GM23248 (cell line): ENCODE results near the gene MAGOHB. TPM values are rescaled to one million over a fixed set of nuclear protein-coding genes. Genes with fewer than 3 reads are reported as not detected.

Experiments used
- DNase-seq: peaks from one replicate; pipeline ENCODE4 v3.0.0-alpha.2; 2015
- H2AFZ ChIP-seq: fragments of 200-600 bp; sonication (generic); 2 replicates; pipeline ENCODE4 v1.6.1; 2016; ENCODE audit warnings: antibody characterized with exemption
- H3F3A ChIP-seq: fragments of 200-600 bp; sonication (generic); 2 replicates; pipeline ENCODE4 v1.6.1; 2016; ENCODE audit warnings: mild to moderate bottlenecking, antibody characterized with exemption, mixed run types; ENCODE audit not compliant: insufficient read depth
- H3K27ac ChIP-seq: fragments of 200-600 bp; sonication (generic); 2 replicates; pipeline ENCODE4 v1.5.1; 2016; ENCODE audit warnings: mild to moderate bottlenecking
- H3K27me3 ChIP-seq: fragments of 200-600 bp; sonication (generic); replicated peaks from 2 replicates; pipeline ENCODE4 v1.6.1; 2016; ENCODE audit warnings: mild to moderate bottlenecking; ENCODE audit not compliant: insufficient read depth
- H3K36me3 ChIP-seq: fragments of 200-600 bp; sonication (generic); 2 replicates; pipeline ENCODE4 v1.6.1; 2016; ENCODE audit warnings: low read depth, mild to moderate bottlenecking
- H3K4me1 ChIP-seq: fragments of 200-600 bp; sonication (generic); 2 replicates; pipeline ENCODE4 v1.6.1; 2016; ENCODE audit warnings: mild to moderate bottlenecking; ENCODE audit not compliant: insufficient read depth
- H3K4me2 ChIP-seq: fragments of 200-600 bp; sonication (generic); one replicate; pipeline ENCODE4 v1.6.1; 2016; ENCODE audit warnings: mild to moderate bottlenecking; ENCODE audit not compliant: unreplicated experiment
- H3K4me3 ChIP-seq: fragments of 200-600 bp; sonication (generic); 2 replicates; pipeline ENCODE4 v1.5.1; 2016; ENCODE audit warnings: mild to moderate bottlenecking
- H3K79me2 ChIP-seq: fragments of 200-600 bp; sonication (generic); 2 replicates; pipeline ENCODE4 v1.6.1; 2016; ENCODE audit warnings: mild to moderate bottlenecking; ENCODE audit not compliant: insufficient read depth
- H3K9ac ChIP-seq: fragments of 200-600 bp; sonication (generic); 2 replicates; pipeline ENCODE4 v1.6.1; 2016; ENCODE audit warnings: mild to moderate bottlenecking
- H3K9me2 ChIP-seq: fragments of 200-600 bp; sonication (generic); 2 replicates; pipeline ENCODE4 v1.6.1; 2016; ENCODE audit warnings: mixed run types, mild to moderate bottlenecking, moderate library complexity; ENCODE audit not compliant: insufficient read depth
- H3K9me3 ChIP-seq: fragments of 200-600 bp; sonication (generic); one replicate; pipeline ENCODE4 v1.6.1; 2017; ENCODE audit warnings: low read depth
- H4K20me1 ChIP-seq: fragments of 200-600 bp; sonication (generic); 2 replicates; pipeline ENCODE4 v1.6.0; 2016; ENCODE audit not compliant: insufficient read depth
- EZH2 ChIP-seq: fragments of 200-600 bp; sonication (generic); IDR thresholded peaks from 2 replicates; pipeline ENCODE4 v1.6.1; 2018; ENCODE audit warnings: antibody characterized with exemption, mild to moderate bottlenecking; ENCODE audit not compliant: insufficient read depth, poor library complexity, severe bottlenecking
- EZH2phosphoT487 ChIP-seq: fragments of 200-600 bp; sonication (generic); IDR thresholded peaks from 2 replicates; pipeline ENCODE4 v1.6.1; 2018; ENCODE audit warnings: antibody characterized with exemption, moderate library complexity, mild to moderate bottlenecking, low read depth; ENCODE audit not compliant: insufficient read depth
- WGBS, 2 experiments: methylation state at CpG; one replicate each; pipeline ENCODE4 v1.1.6; 2015 to 2017; ENCODE audit warnings: low lambda C conversion rate in 2 of 2, low coverage in 1 of 2; ENCODE audit errors: missing lambda C conversion rate in 2 of 2; 5-methylcytosine and 5-hydroxymethylcytosine counted together
- in situ Hi-C: fragments of 300-500 bp; cut with MboI; formaldehyde crosslinking; loops from 2 replicates; pipeline ENCODE4 v1.15.0; 2020
- polyA plus RNA-seq: library from polyadenylated mRNA; unstranded; fragments of >200 nt; fragmentation: Nextera tagmentation; extraction: Ambion mirVana; gene quantifications from 2 replicates; pipeline ENCODE4 v1.2.1, GENCODE V29; 2016
- total RNA-seq: library from RNA; depleted of rRNA; stranded (reverse); fragments of >200 nt; shearing (Covaris generic); gene quantifications from 2 replicates; pipeline ENCODE4 v1.2.3, GENCODE V29; 2014

MAGOHB gene
- total and polyA plus RNA-seq, 2 experiments from 2014 or later, result 16.6 to 78.0 TPM

GRCh38 chr12:10623131-10623530 is 9.7 kb upstream of the MAGOHB start:
- H3K4me1 ChIP-seq, result peaks cover 13% of the 10 kb centered on the region
- TF ChIP-seq EZH2phosphoT487, result no peak
- no peak for TF ChIP-seq EZH2

GRCh38 chr12:10621278-10621677 is 7.9 kb upstream of the MAGOHB start:
- in situ Hi-C loops, result no loop called here
- TF ChIP-seq EZH2phosphoT487, result no peak
- no peak for TF ChIP-seq EZH2
- DNase-seq, result no peak
- WGBS, 2 experiments, result 97 to 100% methylated on average over 1 of the region's 1 CpG
- Histone ChIP-seq H3K9ac (no peak overlapping the region), H3K79me2 (no peaks in the 10 kb centered on the region), H2AFZ (no peak overlapping the region), H3K4me1 (peaks cover 24% of the 10 kb centered on the region), H3K4me3 (no peak overlapping the region), H4K20me1 (no peaks in the 10 kb centered on the region), H3K36me3 (no peaks in the 10 kb centered on the region), H3K27me3 (no peaks in the 10 kb centered on the region), H3K4me2 (no peak overlapping the region), H3F3A (peaks cover 19% of the 10 kb centered on the region), H3K27ac (no peak overlapping the region), H3K9me2 (no peaks in the 10 kb centered on the region), H3K9me3 (no peaks in the 10 kb centered on the region)

More at GRCh38 chr12:10623131-10623530, 9.7 kb upstream of the MAGOHB start:
- H4K20me1 ChIP-seq, result no peaks in the 10 kb centered on the region
- peaks cover 8% of the 10 kb centered on the region for H3F3A ChIP-seq
- H3K27ac ChIP-seq, result no peak overlapping the region
- no peak overlapping the region for H3K4me2 ChIP-seq
- H3K4me3 ChIP-seq, result no peak overlapping the region
- no peak overlapping the region for H3K9ac ChIP-seq
- no peaks in the 10 kb centered on the region for H3K27me3 ChIP-seq
- H3K9me2 ChIP-seq, result no peaks in the 10 kb centered on the region
- H3K36me3 ChIP-seq, result no peaks in the 10 kb centered on the region
- in situ Hi-C loops, result no loop called here
- H2AFZ ChIP-seq, result no peak overlapping the region
- H3K79me2 ChIP-seq, result no peaks in the 10 kb centered on the region
- peak; percentile 30 for DNase-seq
- H3K9me3 ChIP-seq, result no peaks in the 10 kb centered on the region

GRCh38 chr12:10620078-10620779 is 6.8 kb upstream of the MAGOHB start:
- WGBS, 2 experiments, result 87 to 89% methylated on average over 10 of the region's 10 CpGs
- no peaks in the 10 kb centered on the region for H3K9me3 ChIP-seq
- in situ Hi-C loops, result no loop called here
- H3K9ac ChIP-seq, result no peak overlapping the region
- peaks cover 24% of the 10 kb centered on the region for H3K4me1 ChIP-seq
- H4K20me1 ChIP-seq, result no peaks in the 10 kb centered on the region
- DNase-seq, result no peak
- peaks cover 19% of the 10 kb centered on the region for H3F3A ChIP-seq
- TF ChIP-seq EZH2 (no peak), EZH2phosphoT487 (no peak)
- H3K27me3 ChIP-seq, result no peaks in the 10 kb centered on the region
- no peak overlapping the region for H3K4me3 ChIP-seq
- no peaks in the 10 kb centered on the region for H3K79me2 ChIP-seq
- H3K36me3 ChIP-seq, result no peaks in the 10 kb centered on the region
- no peak overlapping the region for H3K4me2 ChIP-seq
- no peak overlapping the region for H2AFZ ChIP-seq
- H3K9me2 ChIP-seq, result no peaks in the 10 kb centered on the region
- no peak overlapping the region for H3K27ac ChIP-seq

- DNase-seq, result peak; percentile 89
- Histone ChIP-seq H3K36me3 (no peaks in the 10 kb centered on the region), H3K79me2 (no peaks in the 10 kb centered on the region), H3K27me3 (no peaks in the 10 kb centered on the region), H3K9ac (peak overlapping the region; percentile 56), H3K9me3 (no peaks in the 10 kb centered on the region), H3K4me1 (peaks cover 29% of the 10 kb centered on the region), H3F3A (peaks cover 19% of the 10 kb centered on the region), H3K4me3 (peak overlapping the region; percentile 9; the same call in 1 of the 2 replicates), H4K20me1 (no peaks in the 10 kb centered on the region), H3K9me2 (no peaks in the 10 kb centered on the region), H3K27ac (peak overlapping the region; percentile 85), H3K4me2 (peak overlapping the region; percentile 74), H2AFZ (peak overlapping the region; percentile 53)
- in situ Hi-C loops, result no loop called here
- WGBS, 2 experiments, result 31 to 39% methylated on average over 5 of the region's 5 CpGs
- TF ChIP-seq EZH2 (no peak), EZH2phosphoT487 (no peak)
Observed at GRCh38 chr12:10618338-10618987, 5.1 kb upstream of the MAGOHB start.
